Peyer's patch (tissue), 4 donors: ENCODE measurements around the gene KLHL25. TPM values are rescaled to one million over a fixed set of nuclear protein-coding genes. Genes with fewer than 3 reads are reported as not detected.
A peak's percentile ranks its signal among the peaks of the same experiment; 100 is the strongest.
"Not testable (repeated sequence)": the region's sequence is repeated elsewhere in the genome, so short reads cannot be mapped to it uniquely, and the experiment has no call there.

Source experiments
- DNase-seq, 3 donors: peaks; one replicate each; pipeline ENCODE4 v3.0.0-alpha.2; 2017 to 2019
- H3K27ac ChIP-seq, 4 donors: fragments of 200-600 bp; sonication (generic); one replicate each; pipeline ENCODE4 v1.5.1; 2016 to 2019
- H3K27me3 ChIP-seq, 2 donors: fragments of 200-600 bp; sonication (generic); one replicate each; pipeline ENCODE4 v1.5.1; 2019
- H3K36me3 ChIP-seq, 3 donors: fragments of 200-600 bp; sonication (generic); one replicate each; pipeline ENCODE4 v1.5.1; 2016 to 2019
- H3K4me1 ChIP-seq, 4 donors: fragments of 200-600 bp; sonication (generic); one replicate each; pipeline ENCODE4 v1.5.1; 2016 to 2019
- H3K4me3 ChIP-seq, 4 donors: fragments of 200-600 bp; sonication (generic); 1 replicate in 3 of 4; 2 replicates in 1 of 4; pipeline ENCODE4 v1.5.1; 2016 to 2019; ENCODE audit warnings: mild to moderate bottlenecking in 1 of 4
- H3K9me3 ChIP-seq, 4 donors: fragments of 200-600 bp; sonication (generic); one replicate each; pipeline ENCODE4 v1.5.1; 2016 to 2019; ENCODE audit warnings: mild to moderate bottlenecking in 1 of 4
- CTCF ChIP-seq, 6 experiments: fragments of 450-650 bp in 4 of 6; fragments of 200-600 bp in 2 of 6; sonication (generic) in 1 of 6; IDR thresholded peaks; one replicate each; pipeline ENCODE4 v1.5.1; 2017 to 2019; ENCODE audit warnings: antibody characterized with exemption in 6 of 6, mild to moderate bottlenecking in 3 of 6, moderate library complexity in 1 of 6
- POLR2A ChIP-seq, 2 donors: fragments of 450-650 bp; IDR thresholded peaks; one replicate each; pipeline ENCODE4 v1.5.1; 2017; ENCODE audit warnings: antibody characterized with exemption in 2 of 2, mild to moderate bottlenecking in 2 of 2, moderate library complexity in 2 of 2
- total RNA-seq, 4 donors: library from RNA; depleted of rRNA; stranded (reverse); fragments of >200 nt; gene quantifications; one replicate each; pipeline ENCODE4 v1.1.0, GENCODE V29; 2016

KLHL25 gene
- total RNA-seq, 4 donors from 2014 or later, result 9.9 to 23.6 (median 17.2) TPM

- no peak overlapping the region for H3K27ac ChIP-seq
- no peaks in the 10 kb centered on the region for H3K27me3 ChIP-seq
- peak in 1 of 3 donors; percentile 4 for DNase-seq
- H3K36me3 ChIP-seq, result no peaks in the 10 kb centered on the region
- no peak overlapping the region for H3K4me3 ChIP-seq
- TF ChIP-seq POLR2A (IDR thresholded peaks at IDR 0.05) (no peak), CTCF (IDR thresholded peaks at IDR 0.05) (no peak)
- peaks cover 0 to 5% (median 0%) of the 10 kb centered on the region in 4 donors for H3K4me1 ChIP-seq
- H3K9me3 ChIP-seq, result no peaks in the 10 kb centered on the region
Observed at GRCh38 chr15:85804481-85805170, 9.9 kb upstream of the KLHL25 start.

- peak in 1 of 6 experiments; percentile 25 for TF ChIP-seq CTCF (IDR thresholded peaks at IDR 0.05)
- not testable (repeated sequence) for H3K4me3 ChIP-seq, H3K4me1 ChIP-seq, H3K27me3 ChIP-seq, H3K27ac ChIP-seq, H3K36me3 ChIP-seq, H3K9me3 ChIP-seq
- peak in 2 of 3 donors; percentile 38 to 50 for DNase-seq
Observed at GRCh38 chr15:85802617-85803016, 7.9 kb upstream of the KLHL25 start.

- peak in 2 of 3 donors; percentile 86 to 88 for DNase-seq
- no peak overlapping the region for H3K4me3 ChIP-seq
- no peak overlapping the region for H3K27ac ChIP-seq
- TF ChIP-seq POLR2A (IDR thresholded peaks at IDR 0.05), result no peak
- TF ChIP-seq CTCF (IDR thresholded peaks at IDR 0.05), result peak in 4 of 6 experiments; percentile 13 to 92 (median 82)
- peaks cover 0 to 9% (median 0%) of the 10 kb centered on the region in 4 donors for H3K4me1 ChIP-seq
- no peaks in the 10 kb centered on the region for H3K9me3 ChIP-seq
- no peaks in the 10 kb centered on the region for H3K27me3 ChIP-seq
- H3K36me3 ChIP-seq, result no peaks in the 10 kb centered on the region
Observed at GRCh38 chr15:85800478-85801123, 5.9 kb upstream of the KLHL25 start.

- H3K27ac ChIP-seq, H3K36me3 ChIP-seq, DNase-seq: not testable (repeated sequence)
Observed at GRCh38 chr15:85796371-85796770, 1.6 kb upstream of the KLHL25 start.

GRCh38 chr15:85795337-85796305 lies 896 bp upstream of the KLHL25 start:
- H3K27me3 ChIP-seq, result no peaks in the 10 kb centered on the region
- no peaks in the 10 kb centered on the region for H3K36me3 ChIP-seq
- peaks cover 0 to 23% (median 6%) of the 10 kb centered on the region in 4 donors for H3K4me1 ChIP-seq
- peak in 1 of 3 donors; percentile 67 for DNase-seq
- TF ChIP-seq CTCF (IDR thresholded peaks at IDR 0.05) (no peak), POLR2A (IDR thresholded peaks at IDR 0.05) (no peak)
- peaks cover 0 to 4% (median 0%) of the 10 kb centered on the region in 4 donors for H3K9me3 ChIP-seq
- peak overlapping the region in 3 of 4 donors; percentile 44 to 86 (median 60) for H3K27ac ChIP-seq
- H3K4me3 ChIP-seq, result peak overlapping the region; percentile 72 to 98 (median 84)

More at GRCh38 chr15:85796371-85796770, 1.6 kb upstream of the KLHL25 start:
- not testable (repeated sequence) for H3K27me3 ChIP-seq, H3K9me3 ChIP-seq, H3K4me3 ChIP-seq
- H3K4me1 ChIP-seq, result peaks cover 0 to 27% (median 6%) of the 10 kb centered on the region in 4 donors
